Activated CD8-positive, alpha-beta memory T cell treated with anti-CD3 and anti-CD28 coated beads, Interleukin-2, amount 50 U/mL, for 1 hour (primary cell): ENCODE results near the gene SP2.

Source experiments
- DNase-seq: peaks from one replicate; pipeline ENCODE4 v3.0.0-alpha.2; 2020; ENCODE audit errors: extremely low read depth

SP2 gene

DNA sequence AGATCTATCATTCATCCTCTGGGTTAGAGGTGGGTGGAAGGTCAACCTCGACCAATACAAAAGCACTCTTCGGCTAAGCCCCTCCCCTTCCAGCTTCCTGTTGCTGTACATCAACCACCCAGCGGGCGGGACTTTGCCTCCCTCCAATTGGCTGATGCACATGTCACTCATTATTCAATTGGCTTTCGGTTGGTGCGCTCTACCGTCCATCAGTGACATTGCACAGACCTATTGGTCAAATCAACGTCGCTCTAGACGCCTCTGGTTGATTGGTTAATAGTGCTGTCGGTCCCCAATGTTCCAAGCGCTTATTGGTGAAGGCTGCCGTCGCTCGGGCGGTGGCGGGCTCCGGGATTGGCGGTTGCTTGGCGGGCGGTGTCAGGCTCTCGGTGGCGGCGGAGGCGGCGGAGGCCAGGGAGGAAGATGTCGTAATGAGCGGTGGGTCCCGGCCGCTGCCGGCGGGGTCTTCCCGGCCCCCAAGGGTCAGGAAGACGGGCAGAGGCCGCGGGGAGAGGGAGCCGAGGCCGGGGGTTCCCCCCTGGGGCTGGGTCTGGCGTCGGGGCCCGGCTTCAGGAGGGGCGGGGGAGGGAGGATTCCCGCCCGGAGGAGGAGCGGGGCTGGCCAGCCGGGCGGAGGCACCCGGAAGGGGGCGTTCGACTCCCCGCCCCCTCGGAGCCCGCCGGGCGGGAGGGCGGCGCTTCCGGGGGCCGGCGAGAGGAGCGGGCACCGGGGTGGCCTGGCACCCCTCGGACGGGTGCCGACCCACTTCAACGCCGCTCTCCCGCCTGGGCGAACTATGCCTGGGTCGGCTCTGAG, at the start of gene SP2:
TSS of gene SP2 (plus strand) at position 381 of the 816 bp plus-strand sequence. CDS start at position 432, 51 bp downstream.
- peak; percentile 100 for DNase-seq

- no peak for DNase-seq
These were observed 49.2 kb upstream of the SP2 start for GRCh38 chr17:47846716-47847340.

DNA sequence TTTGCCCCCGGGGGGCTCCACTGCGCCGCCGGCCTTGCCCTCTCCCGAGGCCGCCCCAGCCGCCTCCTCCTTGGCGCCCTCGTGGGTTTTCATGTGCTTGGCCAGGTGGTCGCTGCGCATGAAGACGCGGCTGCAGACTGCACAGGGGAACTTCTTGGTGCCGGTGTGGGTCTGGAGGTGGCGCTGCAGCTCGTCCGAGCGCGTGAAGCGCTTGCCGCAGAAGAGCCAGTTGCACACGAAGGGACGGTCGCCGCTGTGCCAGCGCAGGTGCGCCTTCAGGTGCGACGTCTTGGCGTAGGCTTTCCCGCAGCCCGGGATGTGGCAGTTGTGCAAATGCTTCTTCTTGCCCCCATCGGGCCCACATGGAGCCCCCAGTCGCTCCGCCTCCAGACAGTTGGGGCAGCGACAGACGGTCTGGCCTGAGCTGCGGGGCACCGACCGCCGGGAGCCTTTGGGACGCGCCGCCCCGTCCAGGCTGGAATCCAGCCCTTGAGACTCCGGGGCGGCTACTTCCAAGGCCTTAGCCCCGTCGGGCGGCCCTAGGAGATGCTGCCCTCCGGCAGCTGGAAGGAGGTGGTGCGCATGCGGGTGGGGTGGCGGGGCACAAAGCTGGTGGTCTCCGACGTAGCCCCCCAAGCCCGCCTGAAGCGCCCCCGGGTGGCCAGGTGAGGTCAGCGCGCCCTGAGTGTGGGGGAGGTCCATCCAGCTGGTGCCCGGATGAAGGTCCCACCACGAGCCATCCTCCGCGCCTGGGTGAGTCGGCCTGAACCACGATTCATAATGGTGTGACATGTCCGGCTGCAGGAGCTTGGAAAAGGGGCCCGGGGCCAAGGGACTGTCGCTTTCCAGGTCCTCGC, 48.5 kb upstream of the SP2 start:
- no peak for DNase-seq

- no peak for DNase-seq
These were observed 47.9 kb upstream of the SP2 start for GRCh38 chr17:47848198-47848513.

DNA sequence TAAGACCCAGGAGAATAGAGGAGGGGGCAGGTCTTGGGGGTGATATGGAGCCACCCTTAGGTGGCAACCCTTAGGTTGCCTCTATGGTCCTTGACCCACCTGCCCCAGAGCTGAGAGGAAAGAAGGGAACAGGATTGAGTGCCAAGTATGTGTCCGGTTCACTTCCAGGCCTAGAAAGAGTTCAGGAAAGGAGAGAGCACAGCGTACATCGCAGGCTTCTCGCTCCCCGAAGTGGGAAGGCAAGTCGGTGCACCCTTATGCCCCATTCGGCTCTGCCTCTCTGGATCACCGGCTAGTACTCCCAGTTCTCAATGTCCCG, 45.7 kb upstream of the SP2 start:
- DNase-seq, result no peak

DNA sequence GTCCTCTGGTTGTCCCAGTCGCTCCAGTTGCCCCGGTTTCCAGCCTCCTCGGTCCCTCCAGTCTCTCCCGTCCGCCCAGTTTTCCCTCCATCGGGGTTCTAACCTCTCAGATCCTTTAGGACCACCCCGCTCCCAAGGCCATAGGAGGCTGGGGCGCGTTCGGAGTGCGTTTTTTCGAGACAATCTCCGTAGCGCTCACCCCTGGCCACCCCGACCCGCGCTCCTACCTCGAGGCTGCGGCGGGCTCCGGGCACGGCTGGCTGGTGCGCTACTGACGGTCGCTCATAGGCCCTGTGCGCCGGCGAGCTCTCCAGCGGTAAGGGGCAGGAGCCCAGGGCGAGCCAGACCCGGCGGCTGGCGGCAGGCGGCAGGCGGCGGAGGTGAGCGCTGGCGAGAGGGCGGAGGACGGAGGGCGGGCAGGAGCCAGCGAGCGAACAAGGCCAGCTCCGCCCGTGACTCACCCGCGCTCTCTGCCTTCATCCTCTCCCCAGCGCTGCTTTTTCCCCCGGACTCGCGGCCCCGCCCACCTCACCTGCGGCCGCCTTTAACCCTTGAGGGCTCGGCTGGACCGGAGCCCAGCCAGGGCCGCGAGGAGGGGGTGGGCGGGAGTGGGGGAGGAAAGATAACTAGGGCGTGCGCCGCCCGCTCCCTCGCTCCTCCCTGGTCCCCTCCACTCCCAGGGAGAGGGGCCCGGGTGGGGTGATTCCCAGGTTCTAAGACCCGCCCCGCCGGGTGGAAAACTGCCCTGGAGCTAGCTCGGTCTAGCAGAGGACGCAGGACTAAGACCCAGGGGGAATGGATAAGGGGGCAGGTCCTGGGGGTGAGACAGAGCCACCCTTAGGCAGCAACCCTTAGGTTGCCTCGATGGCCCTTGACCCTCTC, 45.1 kb upstream of the SP2 start, which contains the start of gene SP6:
TSS of gene SP6 (minus strand) at position 472 of the 882 bp plus-strand sequence. CDS start 2,734 bp downstream, outside the sequence.
- DNase-seq, result peak; percentile 52

GRCh38 chr17:47851764-47852112, 44.3 kb upstream of the SP2 start:
- no peak for DNase-seq

- DNase-seq, result no peak
These were observed 43.7 kb upstream of the SP2 start for GRCh38 chr17:47852113-47852949.

- no peak for DNase-seq
These were observed 42.4 kb upstream of the SP2 start for GRCh38 chr17:47853616-47854015.

- no peak for DNase-seq
These were observed 40.3 kb upstream of the SP2 start for GRCh38 chr17:47855737-47856136.

- no peak for DNase-seq
These were observed 39.2 kb upstream of the SP2 start for GRCh38 chr17:47856830-47857229.

DNA sequence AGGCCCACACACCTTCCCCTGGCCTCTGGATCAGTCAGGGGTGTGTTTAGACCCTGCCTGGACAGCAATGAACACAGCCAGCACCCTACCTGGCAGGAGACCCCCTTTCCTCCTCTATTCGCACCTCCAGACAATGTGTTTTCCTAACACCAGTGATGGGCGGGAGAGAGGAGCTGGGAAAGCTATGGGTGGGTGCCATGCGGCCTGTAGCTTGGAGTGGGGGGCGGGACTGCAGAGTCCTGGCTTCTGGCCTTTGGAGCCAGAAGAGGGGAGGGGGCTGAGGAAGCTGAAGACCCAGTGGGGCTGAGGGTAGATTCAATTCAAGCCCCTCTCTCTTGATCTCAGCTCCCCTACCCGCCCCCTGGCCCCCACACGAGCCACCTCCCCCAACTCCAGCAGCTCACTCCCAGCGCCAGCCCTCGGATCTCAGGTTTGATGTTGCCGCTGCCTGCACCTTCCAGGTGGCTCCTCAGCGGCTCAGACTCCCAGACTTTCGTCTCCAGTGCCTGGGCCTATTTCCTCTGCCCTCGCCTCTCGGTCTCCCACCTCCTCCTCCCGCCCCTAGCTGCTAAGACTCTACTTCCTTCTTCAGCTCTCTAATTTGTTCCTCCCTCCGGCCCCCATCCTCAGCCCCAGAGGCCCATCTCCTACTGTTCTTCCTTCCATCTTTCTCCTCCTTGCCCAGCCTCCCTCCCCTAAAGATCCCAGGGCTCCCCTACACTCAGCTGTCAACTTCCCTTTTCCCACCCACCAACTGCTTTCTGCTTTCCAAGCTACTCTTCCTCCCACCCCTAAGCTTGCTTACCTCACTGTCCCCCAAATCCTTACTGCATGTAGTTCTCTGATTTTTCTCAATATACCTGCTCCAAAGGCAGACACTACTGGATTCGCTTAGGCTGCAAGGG, 38.2 kb upstream of the SP2 start:
- no peak for DNase-seq

DNA sequence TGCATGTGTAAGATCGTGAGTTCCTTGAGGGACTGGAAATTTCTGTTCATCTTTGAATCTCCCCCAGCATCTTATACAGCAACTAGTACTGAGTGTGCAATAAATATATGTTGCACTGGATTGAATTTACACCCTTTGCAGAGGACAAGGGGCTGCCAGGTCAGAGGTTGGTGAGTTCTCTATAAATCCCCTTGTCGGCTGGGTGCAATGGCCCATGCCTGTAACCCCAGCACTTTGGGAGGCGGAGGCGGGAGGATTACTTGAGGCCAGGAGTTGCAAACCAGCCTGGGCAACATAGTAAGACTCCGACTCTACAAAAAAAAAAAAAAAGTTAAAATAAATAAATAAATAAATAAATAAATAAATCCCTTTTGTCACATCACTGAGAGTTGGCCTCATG, 35.6 kb upstream of the SP2 start:
- DNase-seq, result no peak

DNA sequence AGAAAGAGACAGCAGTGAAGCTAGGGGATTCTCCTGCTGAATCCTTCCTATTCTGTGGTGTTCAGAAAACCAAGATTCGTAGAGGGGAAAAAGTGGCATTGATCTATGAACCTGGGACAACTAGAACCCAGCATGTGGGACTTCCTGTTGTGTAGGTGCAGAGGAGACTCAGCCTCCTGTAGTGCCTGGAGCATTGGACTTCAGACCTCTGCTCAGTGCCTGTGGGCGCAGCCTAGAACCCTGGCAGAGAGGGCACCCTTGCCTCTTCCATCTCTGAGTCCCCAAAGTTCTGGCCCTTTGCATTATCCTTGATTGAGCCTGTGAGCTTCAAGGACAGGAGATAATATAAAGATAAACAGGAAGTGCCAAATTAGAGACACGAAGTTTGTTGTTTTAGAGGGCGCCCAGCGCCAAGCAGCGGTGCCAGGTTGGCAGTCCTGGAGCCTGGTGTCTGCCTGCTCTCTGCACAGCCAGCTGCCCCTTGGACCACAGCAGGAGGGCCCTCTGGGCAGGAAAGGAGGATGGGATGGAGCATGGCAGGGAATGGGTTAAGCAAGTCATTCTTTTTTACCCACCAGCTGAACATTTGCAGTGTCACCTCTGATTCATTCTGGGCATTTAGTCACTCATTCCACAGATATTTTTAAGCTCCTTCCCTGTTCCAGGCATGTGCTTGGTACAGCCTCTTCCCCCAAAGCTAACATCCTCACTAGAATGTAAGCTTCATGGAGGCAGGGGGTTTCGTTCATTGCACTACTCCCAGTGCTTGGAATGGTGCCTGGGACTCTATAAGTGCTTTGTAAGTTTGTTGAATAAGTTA, 33.2 kb upstream of the SP2 start:
- DNase-seq, result no peak

DNA sequence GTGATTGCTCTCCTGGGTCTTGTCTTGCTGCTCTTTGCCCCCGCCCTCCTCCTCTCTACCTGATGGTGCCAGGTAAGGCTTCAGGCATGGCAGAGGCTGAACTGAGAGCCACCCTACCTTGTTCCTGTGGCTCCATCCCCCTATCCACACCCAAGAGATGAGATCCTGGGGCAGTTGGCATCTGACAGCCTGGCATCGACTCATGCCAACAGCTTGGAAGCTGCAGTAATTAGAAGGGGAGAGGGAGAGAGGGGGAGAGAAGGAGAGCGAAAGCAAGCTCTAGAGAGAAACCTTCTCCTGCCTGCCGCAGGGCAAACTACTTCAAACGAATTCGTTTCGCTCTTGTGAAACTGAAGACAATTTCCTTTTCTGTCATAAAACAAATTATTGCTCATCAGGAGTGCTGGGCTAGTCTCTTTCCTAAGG, 31.2 kb upstream of the SP2 start:
- DNase-seq, result no peak

DNA sequence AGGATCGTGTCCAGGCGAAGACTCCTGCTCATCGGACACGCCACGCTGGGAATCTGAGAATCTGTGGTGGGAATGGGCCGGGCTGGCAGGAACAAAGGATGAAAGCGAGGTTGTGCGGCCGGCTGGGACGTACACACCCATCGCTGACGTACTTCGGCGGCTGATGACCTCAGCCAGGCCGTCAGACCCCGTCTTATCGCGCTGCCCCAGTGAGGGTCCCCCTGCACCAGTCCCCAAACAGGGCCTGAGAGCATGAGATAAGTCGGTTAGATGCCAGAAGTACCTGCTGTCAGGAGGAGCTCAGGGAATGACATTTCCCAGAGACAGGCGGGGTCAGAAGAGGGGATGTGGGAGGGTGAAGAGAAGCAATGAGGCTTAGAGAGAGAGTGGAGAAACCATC, 29.1 kb upstream of the SP2 start:
- no peak for DNase-seq

- DNase-seq, result no peak
These were observed 28.1 kb upstream of the SP2 start for GRCh38 chr17:47867813-47868533.

- no peak for DNase-seq
These were observed 26.9 kb upstream of the SP2 start for GRCh38 chr17:47869114-47869513.
